GM19372 (cell line): ENCODE measurements around the gene ABI3BP.

ENCODE experiments used
- ATAC-seq: cut with Tn5 transposase; IDR thresholded peaks from one replicate; pipeline ENCODE4 v1.9.1; 2021; ENCODE audit warnings: mild to moderate bottlenecking, low read depth, moderate library complexity; ENCODE audit not compliant: unreplicated experiment

ABI3BP gene

DNA sequence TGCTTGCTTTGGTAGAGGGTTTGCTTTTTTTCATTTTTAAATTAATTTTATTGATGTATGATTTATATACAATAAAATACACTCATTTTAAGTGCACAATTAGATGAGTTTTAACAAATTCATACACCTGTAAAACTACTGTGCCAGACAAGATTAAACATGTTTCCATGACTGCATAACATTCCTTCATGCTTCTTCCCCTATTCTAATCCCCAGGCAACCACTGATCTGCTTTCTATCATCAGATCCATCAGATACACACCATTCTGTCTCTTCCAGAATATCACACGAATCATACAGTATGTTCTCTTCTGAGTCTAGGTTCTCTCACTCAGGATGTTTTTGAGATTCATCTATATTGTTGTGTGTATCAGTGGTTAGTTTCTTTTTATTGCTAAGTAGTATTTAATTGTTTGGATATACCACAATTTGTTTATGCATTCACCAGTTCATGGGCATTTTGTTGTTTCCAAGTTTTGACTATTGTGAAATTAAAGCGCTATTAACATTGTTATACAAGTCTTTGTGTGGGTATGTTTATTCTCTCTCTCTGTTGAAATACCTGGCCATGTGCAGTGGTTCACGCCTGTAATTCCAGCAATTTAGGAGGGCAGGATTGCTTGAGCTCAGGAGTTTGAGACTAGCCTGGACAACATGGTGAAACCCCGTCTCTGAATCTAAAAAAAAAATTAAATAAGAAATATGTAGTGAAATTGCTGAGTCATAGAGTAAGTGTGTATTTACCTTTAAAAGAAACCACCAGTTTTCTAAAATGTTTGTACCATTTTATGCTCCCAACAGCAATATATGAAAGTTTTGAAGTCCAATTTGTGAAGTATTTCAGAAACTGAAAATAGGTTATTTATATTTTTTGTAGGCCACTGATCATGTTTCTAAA lies 290.9 kb downstream of the ABI3BP start:
- ATAC-seq, result no peak

DNA sequence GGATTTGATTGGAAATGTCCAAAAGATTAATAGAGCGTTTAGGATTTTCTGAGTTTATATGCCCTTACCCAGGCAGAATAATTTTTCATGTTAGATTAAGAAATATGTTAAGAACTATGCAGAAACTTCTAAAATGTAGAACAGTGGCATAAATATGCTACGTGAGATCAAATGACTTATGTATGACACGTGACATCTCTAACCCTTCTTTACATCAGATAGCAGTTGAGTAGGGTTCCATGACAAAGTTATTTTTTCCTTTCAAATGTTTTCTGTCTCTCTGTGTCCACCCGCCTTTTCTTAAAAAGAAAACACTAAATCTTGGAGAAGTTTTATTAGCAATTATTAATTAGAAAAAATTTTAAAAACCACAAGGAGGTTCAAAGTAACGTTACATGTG lies 292.5 kb downstream of the ABI3BP start:
- ATAC-seq, result no peak
